Body of pancreas (tissue), 4 donors: ENCODE measurements around the gene MFSD2A. TPM values are rescaled to one million over a fixed set of nuclear protein-coding genes. Genes with fewer than 3 reads are reported as not detected.

Experiments
- ATAC-seq: fragments of 150-250 bp; one replicate; pipeline ENCODE4 v1.9.1; 2016
- DNase-seq, 4 donors: peaks; one replicate each; pipeline ENCODE4 v3.0.0-alpha.2; 2019
- H3K27ac ChIP-seq, 4 donors: fragments of 200-600 bp; sonication (generic); 1 replicate in 3 of 4; 2 replicates in 1 of 4; pipeline versions ENCODE4 v1.5.1 to v1.6.1; 2016 to 2019; ENCODE audit warnings: mild to moderate bottlenecking in 1 of 4, mixed read lengths in 1 of 4, moderate library complexity in 1 of 4
- H3K27me3 ChIP-seq, 2 donors: fragments of 200-600 bp; sonication (generic); one replicate each; pipeline ENCODE4 v1.6.0; 2016; ENCODE audit warnings: mild to moderate bottlenecking in 1 of 2
- H3K36me3 ChIP-seq, 2 donors: fragments of 200-600 bp; sonication (generic); replicated peaks in 1 of 2; 2 replicates each; pipeline ENCODE4 v1.5.1; 2016; ENCODE audit warnings: low read depth in 2 of 2; ENCODE audit not compliant: insufficient read depth in 1 of 2
- H3K4me1 ChIP-seq: fragments of 200-600 bp; sonication (generic); one replicate; pipeline ENCODE4 v1.6.0; 2016
- H3K4me3 ChIP-seq, 2 donors: fragments of 200-600 bp; sonication (generic); 1 replicate in 1 of 2; 2 replicates in 1 of 2; pipeline ENCODE4 v1.5.1; 2016 to 2019
- H3K9me3 ChIP-seq, 3 donors: fragments of 200-600 bp; sonication (generic); 1 replicate in 2 of 3; 2 replicates in 1 of 3; pipeline ENCODE4 v1.5.1; 2016
- POLR2A ChIP-seq, 3 donors: fragments of 450-650 bp; IDR thresholded peaks; one replicate each; pipeline ENCODE4 v1.6.1; 2016; ENCODE audit warnings: antibody characterized with exemption in 3 of 3, mild to moderate bottlenecking in 2 of 3
- WGBS, 2 donors: methylation state at CpG; one replicate each; pipeline ENCODE4 v1.1.5; 2017; 5-methylcytosine and 5-hydroxymethylcytosine counted together
- intact Hi-C: fragments of 100-400 bp; cut with DNase I; formaldehyde crosslinking; loops from one replicate; pipeline ENCODE4 v1.15.1; 2023
- total RNA-seq, 2 donors: library from RNA; depleted of rRNA; stranded (reverse); fragments of >200 nt; gene quantifications; one replicate each; pipeline ENCODE4 v1.1.0, GENCODE V29; 2016
- TF ChIP-seq, protein P1 (sequence below), 7 experiments: fragments of 450-650 bp in 4 of 7; fragments of 200-600 bp in 3 of 7; sonication (generic) in 3 of 7; IDR thresholded peaks; one replicate each; pipeline ENCODE4 v1.5.1; 2016 to 2019; ENCODE audit warnings: antibody characterized with exemption in 7 of 7

The MFSD2A gene
- total RNA-seq, 2 donors from 2014 or later, result 0.33 to 0.52 TPM

DNA sequence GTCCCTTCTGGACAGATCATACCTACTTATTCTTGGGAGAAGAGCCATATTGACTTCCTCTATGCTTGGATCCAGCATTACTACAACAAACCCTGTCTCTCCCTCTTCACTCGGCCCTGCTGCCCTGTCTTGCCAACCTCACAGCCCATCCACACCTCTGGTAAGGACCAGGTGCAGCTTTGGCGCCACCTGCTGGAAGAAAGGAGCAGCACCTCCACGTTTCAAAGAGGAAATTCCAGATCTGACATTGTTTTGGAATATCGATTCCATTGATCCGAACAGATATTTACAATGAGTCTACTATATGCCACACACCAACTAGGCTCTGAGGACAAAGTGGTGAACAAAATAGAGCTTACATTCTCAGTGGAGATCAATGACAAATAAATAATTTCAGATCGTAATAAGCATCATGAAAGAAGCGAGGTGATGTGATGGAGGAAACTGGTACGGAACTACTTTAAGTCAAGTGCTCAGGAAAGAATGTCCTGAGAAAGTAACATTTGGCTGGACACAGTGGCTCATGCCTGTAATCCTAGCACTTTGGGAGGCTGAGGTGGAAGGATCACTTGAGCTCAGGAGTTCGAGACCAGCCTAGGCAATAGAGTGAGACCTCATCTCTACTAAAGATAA is 18.7 kb downstream of the MFSD2A start:
- DNase-seq (peak; percentile 82 to 85 (median 82)), ATAC-seq (peak; percentile 75)
- no peaks in the 10 kb centered on the region for H3K36me3 ChIP-seq
- intact Hi-C loops, result loop anchor here (5.0 kb wide), 1 partner anchor 156 kb away; no protein-coding TSS in a partner anchor
- H3K9me3 ChIP-seq, result no peaks in the 10 kb centered on the region
- TF ChIP-seq, protein P1, sequence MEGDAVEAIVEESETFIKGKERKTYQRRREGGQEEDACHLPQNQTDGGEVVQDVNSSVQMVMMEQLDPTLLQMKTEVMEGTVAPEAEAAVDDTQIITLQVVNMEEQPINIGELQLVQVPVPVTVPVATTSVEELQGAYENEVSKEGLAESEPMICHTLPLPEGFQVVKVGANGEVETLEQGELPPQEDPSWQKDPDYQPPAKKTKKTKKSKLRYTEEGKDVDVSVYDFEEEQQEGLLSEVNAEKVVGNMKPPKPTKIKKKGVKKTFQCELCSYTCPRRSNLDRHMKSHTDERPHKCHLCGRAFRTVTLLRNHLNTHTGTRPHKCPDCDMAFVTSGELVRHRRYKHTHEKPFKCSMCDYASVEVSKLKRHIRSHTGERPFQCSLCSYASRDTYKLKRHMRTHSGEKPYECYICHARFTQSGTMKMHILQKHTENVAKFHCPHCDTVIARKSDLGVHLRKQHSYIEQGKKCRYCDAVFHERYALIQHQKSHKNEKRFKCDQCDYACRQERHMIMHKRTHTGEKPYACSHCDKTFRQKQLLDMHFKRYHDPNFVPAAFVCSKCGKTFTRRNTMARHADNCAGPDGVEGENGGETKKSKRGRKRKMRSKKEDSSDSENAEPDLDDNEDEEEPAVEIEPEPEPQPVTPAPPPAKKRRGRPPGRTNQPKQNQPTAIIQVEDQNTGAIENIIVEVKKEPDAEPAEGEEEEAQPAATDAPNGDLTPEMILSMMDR (IDR thresholded peaks at IDR 0.05), result peak; percentile 89 to 97 (median 95)
- TF ChIP-seq POLR2A (IDR thresholded peaks at IDR 0.05), result no peak
- peaks cover 5% of the 10 kb centered on the region for H3K4me1 ChIP-seq
- WGBS, 2 donors, result 22% methylated on average over 9 of the region's 9 CpGs
- H3K27ac ChIP-seq, result no peak overlapping the region
- no peak overlapping the region for H3K4me3 ChIP-seq
- H3K27me3 ChIP-seq, result no peaks in the 10 kb centered on the region

DNA sequence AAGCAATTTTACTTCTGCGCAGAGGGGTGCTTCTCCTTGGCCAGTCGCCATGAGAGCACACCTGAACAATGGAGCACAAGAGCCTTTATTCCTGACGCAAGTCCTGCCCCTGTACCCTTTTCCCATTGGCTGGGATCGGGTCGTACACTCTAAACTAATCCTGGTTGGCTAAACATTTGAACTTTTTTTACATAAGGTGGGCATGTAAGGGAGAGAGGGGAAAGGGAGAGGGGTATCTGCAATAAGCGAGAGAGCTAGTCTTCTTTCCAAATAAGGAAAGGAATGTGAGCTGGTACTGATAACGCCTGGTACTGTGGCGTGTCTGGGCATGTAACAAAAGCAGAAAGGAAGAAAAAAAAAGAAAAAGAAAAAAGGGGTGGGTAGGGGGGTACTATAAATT is 21.8 kb downstream of the MFSD2A start:
- Histone ChIP-seq H3K4me1 (peaks cover 5% of the 10 kb centered on the region), H3K36me3 (no peaks in the 10 kb centered on the region), H3K4me3 (no peak overlapping the region), H3K9me3 (no peaks in the 10 kb centered on the region), H3K27me3 (no peaks in the 10 kb centered on the region), H3K27ac (no peak overlapping the region)
- intact Hi-C loops, result loop anchor here (5.0 kb wide), 1 partner anchor 59 kb away; no protein-coding TSS in a partner anchor
- ATAC-seq, result peak; percentile 34
- no peak for DNase-seq
- no peak for TF ChIP-seq POLR2A (IDR thresholded peaks at IDR 0.05)
- TF ChIP-seq, protein P1 (IDR thresholded peaks at IDR 0.05), result no peak
- 46 to 61% methylated on average over 8 of the region's 8 CpGs for WGBS, 2 donors

DNA sequence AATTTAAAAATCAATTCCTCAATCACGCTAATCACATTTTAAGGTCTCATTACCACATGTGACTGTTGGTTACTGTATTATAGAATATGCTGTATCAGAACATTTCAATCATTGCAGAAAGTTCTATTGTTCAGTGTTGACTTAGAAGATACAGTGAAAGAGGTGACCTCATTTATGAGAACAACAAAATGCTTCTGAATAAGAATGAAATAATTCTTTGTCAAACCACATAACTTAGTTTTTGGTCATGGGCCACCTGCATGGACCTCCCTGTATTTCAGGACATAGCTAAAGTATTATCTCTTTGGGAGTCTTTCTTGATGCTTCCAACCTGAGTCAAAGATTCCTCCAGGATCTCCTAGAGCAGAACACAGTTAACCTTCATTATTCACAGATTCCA is 22.3 kb downstream of the MFSD2A start:
- H3K27me3 ChIP-seq, result no peaks in the 10 kb centered on the region
- no peaks in the 10 kb centered on the region for H3K9me3 ChIP-seq
- no peak overlapping the region for H3K27ac ChIP-seq
- DNase-seq, result no peak
- 41 to 54% methylated on average over 1 of the region's 1 CpG for WGBS, 2 donors
- no peaks in the 10 kb centered on the region for H3K36me3 ChIP-seq
- peaks cover 5% of the 10 kb centered on the region for H3K4me1 ChIP-seq
- peak; percentile 76 for ATAC-seq
- TF ChIP-seq, protein P1 (IDR thresholded peaks at IDR 0.05), result no peak
- no peak for TF ChIP-seq POLR2A (IDR thresholded peaks at IDR 0.05)
- intact Hi-C loops, result loop anchor here (5.0 kb wide), 1 partner anchor 60 kb away; no protein-coding TSS in a partner anchor
- H3K4me3 ChIP-seq, result no peak overlapping the region

DNA sequence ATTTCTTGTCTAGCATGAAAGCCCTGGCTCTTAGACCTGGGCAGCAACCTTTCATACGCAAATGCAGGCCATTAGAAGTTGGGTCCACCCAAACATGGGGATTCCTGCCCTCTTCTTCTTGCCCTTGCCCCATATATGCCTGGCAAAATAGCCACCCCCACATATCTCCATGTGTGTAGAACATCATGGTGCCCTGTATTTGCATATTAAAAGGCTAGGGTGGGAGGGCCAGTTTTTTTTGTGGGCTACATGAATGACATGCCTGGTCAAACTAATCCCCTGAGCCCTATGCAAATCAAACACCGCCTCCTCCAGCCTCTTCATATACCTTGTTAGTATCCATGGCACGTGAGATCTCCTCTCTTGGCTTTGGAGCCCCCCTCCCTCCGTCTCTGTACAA is 24.7 kb downstream of the MFSD2A start:
- intact Hi-C loops, result loop anchor here (5.0 kb wide), 1 partner anchor 62 kb away; no protein-coding TSS in a partner anchor
- Histone ChIP-seq H3K27me3 (no peaks in the 10 kb centered on the region), H3K4me3 (no peak overlapping the region), H3K4me1 (peaks cover 5% of the 10 kb centered on the region), H3K36me3 (no peaks in the 10 kb centered on the region), H3K27ac (no peak overlapping the region), H3K9me3 (no peaks in the 10 kb centered on the region)
- no peak for ATAC-seq
- no peak for TF ChIP-seq POLR2A (IDR thresholded peaks at IDR 0.05)
- TF ChIP-seq, protein P1 (IDR thresholded peaks at IDR 0.05), result no peak
- WGBS, 2 donors, result 90 to 92% methylated on average over 4 of the region's 4 CpGs
- no peak for DNase-seq
